Neuron (in vitro differentiated cells): Measurements from ENCODE around the gene GPR22.

Experiments
- H2AFZ ChIP-seq: one replicate; pipeline ENCODE4 v1.6.1; 2013; ENCODE audit warnings: low read depth, mild to moderate bottlenecking, inconsistent platforms, low read length, moderate library complexity
- H3K27me3 ChIP-seq: one replicate; pipeline ENCODE4 v1.6.1; 2013; ENCODE audit warnings: low read length; ENCODE audit not compliant: insufficient read depth
- H3K36me3 ChIP-seq: one replicate; pipeline ENCODE4 v1.6.1; 2013; ENCODE audit warnings: low read length; ENCODE audit not compliant: insufficient read depth
- H3K4me1 ChIP-seq: one replicate; pipeline ENCODE4 v1.6.1; 2013; ENCODE audit warnings: low read length; ENCODE audit not compliant: insufficient read depth
- H3K4me3 ChIP-seq: 2 replicates; pipeline ENCODE4 v1.5.1; 2013; ENCODE audit warnings: mild to moderate bottlenecking, low read length, moderate library complexity
- H3K9me3 ChIP-seq: one replicate; pipeline ENCODE4 v1.6.1; 2013; ENCODE audit warnings: low read length

The GPR22 gene, protein sequence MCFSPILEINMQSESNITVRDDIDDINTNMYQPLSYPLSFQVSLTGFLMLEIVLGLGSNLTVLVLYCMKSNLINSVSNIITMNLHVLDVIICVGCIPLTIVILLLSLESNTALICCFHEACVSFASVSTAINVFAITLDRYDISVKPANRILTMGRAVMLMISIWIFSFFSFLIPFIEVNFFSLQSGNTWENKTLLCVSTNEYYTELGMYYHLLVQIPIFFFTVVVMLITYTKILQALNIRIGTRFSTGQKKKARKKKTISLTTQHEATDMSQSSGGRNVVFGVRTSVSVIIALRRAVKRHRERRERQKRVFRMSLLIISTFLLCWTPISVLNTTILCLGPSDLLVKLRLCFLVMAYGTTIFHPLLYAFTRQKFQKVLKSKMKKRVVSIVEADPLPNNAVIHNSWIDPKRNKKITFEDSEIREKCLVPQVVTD

DNA sequence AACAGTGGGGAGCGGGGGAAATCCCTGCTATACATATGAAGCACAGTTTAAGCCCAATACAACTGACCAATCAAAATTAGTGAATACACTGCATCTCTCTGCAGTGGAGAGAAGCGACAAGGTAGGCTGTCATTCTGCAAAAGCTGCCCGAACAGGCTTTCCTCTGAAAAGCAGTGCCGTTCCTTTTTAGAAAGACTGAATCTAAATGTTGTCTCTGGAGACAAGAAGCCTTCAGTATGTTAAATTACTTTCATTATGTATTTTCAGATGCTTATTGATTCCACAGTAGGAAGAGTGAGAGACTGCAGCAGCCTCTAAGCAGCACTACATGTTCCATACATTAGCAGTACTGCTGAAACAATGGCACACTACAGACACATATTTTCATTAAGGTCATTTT is at the start of gene GPR22:
TSS of gene GPR22 (plus strand) at position 129 of the 400 bp plus-strand sequence. CDS start 4,004 bp downstream, outside the sequence.
- Histone ChIP-seq H3K4me1 (peaks cover 12% of the 10 kb centered on the region), H3K27me3 (no peaks in the 10 kb centered on the region), H3K36me3 (no peaks in the 10 kb centered on the region), H3K9me3 (no peaks in the 10 kb centered on the region), H2AFZ (peak within 1 kb of the TSS; percentile 88), H3K4me3 (peak within 1 kb of the TSS; percentile 48)

DNA sequence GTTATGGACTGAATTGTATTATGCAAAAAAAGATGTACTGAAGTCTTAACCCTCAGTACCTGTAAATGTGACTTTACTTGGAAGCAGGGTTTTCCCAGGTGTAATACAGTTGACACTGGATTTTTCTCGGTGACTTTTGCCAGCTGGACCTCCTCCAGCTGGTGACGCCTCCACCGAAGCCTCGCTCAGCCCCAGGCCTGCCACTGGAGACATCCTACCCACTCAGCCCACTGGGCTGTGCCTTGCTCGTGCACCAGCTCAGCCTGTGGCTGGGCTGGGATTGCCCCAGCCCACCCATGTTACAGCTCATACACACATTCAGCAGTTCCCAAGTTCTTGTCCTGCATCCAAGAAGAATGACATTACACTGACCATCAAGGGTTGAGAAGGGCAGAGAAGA is 42.4 kb upstream of the GPR22 start:
- Histone ChIP-seq H3K4me3 (no peak overlapping the region), H3K27me3 (no peaks in the 10 kb centered on the region), H3K4me1 (no peaks in the 10 kb centered on the region), H2AFZ (no peak overlapping the region), H3K36me3 (no peaks in the 10 kb centered on the region), H3K9me3 (no peaks in the 10 kb centered on the region)

DNA sequence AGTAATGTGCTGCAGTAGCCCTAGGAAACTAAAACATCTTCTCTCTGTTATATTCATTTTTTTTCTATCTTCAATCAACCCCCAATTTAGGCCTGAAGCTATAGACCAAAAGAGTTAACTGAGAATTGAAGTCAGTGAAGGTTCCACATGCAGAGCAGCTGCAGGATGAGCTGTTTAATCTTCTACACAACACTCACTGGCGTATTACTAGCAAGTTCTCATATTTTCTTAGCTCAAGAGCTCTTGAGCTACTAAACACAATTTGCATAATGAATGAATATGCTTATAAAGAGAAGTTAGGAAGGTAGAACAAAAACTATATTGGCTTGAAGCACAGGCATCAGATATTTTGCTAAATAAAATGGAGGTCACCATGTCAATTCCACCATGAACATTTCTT is 41.2 kb upstream of the GPR22 start:
- no peaks in the 10 kb centered on the region for H3K9me3 ChIP-seq
- no peaks in the 10 kb centered on the region for H3K27me3 ChIP-seq
- H3K36me3 ChIP-seq, result no peaks in the 10 kb centered on the region
- H3K4me1 ChIP-seq, result no peaks in the 10 kb centered on the region
- no peak overlapping the region for H3K4me3 ChIP-seq
- H2AFZ ChIP-seq, result no peak overlapping the region

DNA sequence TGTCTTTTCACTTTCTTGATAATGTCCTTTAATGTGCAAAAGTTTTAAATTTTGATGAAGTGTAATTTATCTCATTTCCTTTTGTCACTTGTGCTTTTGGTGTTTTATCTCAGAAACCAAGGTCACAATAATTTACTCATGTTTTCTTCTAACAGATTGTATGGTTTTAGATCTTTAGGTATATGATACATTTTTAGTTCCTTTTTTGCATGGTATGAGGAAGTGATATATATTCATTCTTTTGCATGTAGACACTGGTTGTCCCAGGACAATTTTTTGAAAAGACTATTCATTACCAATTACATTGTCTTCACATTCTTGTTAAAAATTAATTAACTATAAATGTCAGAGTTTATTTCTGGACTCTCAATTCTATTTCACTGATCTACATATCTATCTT is 39.8 kb upstream of the GPR22 start:
- Histone ChIP-seq H3K27me3 (no peaks in the 10 kb centered on the region), H3K4me1 (no peaks in the 10 kb centered on the region), H2AFZ (no peak overlapping the region), H3K4me3 (no peak overlapping the region), H3K9me3 (no peaks in the 10 kb centered on the region), H3K36me3 (no peaks in the 10 kb centered on the region)

DNA sequence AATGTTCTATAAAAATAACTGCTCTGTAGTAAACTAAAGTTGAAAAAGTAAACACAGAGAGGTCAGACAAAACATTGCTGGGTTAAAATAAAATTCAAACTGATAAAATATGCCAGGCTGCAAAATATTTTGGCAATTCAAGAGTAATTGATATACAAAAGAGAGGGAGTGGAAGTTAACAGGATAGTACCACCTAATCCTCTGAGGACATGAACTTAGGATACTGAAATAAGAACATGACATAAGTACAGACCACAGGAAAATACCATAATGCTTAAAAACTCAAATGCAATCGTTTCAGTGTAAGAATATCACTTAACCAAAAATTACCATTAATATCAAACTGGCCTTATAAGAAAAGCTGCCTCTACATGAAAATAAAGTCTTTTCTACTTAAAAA is 37.6 kb upstream of the GPR22 start:
- no peaks in the 10 kb centered on the region for H3K9me3 ChIP-seq
- H3K4me1 ChIP-seq, result no peaks in the 10 kb centered on the region
- H3K36me3 ChIP-seq, result no peaks in the 10 kb centered on the region
- no peak overlapping the region for H3K4me3 ChIP-seq
- no peaks in the 10 kb centered on the region for H3K27me3 ChIP-seq
- no peak overlapping the region for H2AFZ ChIP-seq

DNA sequence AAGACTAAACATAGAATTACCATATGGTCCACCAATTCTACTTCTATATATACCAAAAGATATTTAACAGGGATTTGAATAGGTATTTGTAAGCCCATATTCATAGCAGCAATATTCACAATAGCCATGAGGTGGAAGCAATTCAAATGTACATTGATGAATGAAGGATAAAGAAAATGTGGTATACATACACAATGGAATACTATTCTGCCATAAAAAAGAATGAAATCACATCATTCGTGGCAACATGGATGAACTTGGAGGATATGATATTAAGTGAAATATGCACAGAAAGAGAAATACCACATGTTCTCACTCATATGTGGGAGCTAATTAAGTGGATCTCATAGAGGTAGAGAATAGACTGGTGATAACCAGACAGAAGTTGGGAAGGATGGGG is 34.1 kb upstream of the GPR22 start:
- no peak overlapping the region for H3K4me3 ChIP-seq
- H3K4me1 ChIP-seq, result no peaks in the 10 kb centered on the region
- no peaks in the 10 kb centered on the region for H3K27me3 ChIP-seq
- H2AFZ ChIP-seq, result no peak overlapping the region
- H3K9me3 ChIP-seq, result no peaks in the 10 kb centered on the region
- no peaks in the 10 kb centered on the region for H3K36me3 ChIP-seq

DNA sequence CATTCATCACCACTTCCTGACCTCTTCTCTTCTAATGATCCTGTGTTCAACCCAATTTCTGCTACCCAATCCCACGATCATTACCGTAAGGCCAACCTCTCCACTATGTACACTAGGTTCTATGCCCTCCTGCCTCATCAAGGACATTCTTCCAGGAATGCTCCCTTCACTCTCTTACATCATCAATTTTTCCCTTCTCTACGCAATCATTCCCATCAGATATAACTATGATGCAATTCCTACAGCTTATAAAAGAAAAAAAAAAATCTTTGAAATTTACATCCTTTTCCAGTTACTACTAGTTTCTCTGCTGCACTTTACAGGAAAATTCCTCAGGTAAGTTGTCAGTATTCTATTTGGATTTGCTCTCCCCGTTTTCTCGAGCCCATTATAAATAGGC is 30.8 kb upstream of the GPR22 start:
- Histone ChIP-seq H3K27me3 (no peaks in the 10 kb centered on the region), H3K36me3 (no peaks in the 10 kb centered on the region), H2AFZ (no peak overlapping the region), H3K9me3 (no peaks in the 10 kb centered on the region), H3K4me3 (no peak overlapping the region), H3K4me1 (no peaks in the 10 kb centered on the region)

DNA sequence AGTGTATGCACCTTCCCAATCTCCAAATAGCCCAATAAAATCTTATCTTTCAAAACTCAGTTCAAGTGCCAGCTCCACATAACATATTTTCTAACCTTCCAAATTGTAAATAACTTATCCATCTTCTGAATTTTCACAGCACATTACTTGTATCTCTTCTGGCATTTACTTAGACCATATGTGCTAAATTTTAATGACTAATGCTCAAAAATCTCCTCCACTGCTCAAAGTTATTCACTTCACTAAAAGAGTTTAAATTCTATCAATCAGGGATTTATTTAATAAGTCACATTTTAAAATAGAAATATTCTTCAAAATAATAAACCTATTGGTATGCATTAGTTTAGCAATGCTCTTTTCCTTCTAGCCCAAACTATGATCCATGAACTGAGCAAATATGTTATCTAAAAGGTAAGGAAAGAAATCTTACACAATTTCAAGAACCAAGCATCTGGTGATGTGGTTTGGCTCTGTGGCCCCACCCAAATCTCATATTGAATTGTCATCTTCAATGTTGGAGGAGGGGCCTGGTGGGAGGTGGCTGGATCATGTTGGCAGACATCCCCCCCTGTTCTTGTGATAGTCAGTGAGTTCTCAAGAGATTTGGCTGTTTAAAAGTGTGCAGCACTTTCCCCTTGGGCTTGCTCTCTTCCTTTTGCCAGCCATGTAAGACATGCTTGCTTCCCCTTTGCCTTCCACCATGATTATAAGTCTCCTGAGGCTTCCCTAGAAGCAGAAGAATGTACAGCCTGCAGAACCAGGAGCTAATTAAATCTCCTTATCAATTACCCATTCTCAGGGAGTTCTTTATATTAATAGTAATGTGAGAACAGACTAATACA is 28.1 kb upstream of the GPR22 start:
- Histone ChIP-seq H3K4me1 (no peaks in the 10 kb centered on the region), H3K36me3 (no peaks in the 10 kb centered on the region), H3K9me3 (no peaks in the 10 kb centered on the region), H2AFZ (no peak overlapping the region), H3K4me3 (no peak overlapping the region), H3K27me3 (no peaks in the 10 kb centered on the region)

DNA sequence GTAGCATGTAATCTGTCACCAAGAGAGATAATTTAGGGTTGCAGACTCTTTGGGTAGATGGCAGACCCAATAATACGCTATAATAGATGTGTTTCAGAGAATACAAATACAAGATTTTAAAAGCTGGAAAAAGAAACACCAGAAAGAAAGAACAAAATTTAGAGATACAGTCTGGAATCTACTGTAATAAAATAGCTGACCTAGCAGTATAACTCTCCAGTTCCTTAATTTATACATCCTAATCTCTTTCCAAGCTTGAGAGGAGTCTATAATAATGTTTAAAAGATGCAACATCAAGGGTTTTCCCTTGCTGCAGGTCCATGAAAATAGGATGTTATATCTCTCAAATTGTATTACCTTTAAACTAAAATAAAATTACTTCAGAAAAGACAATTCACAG is 27.2 kb upstream of the GPR22 start:
- no peak overlapping the region for H3K4me3 ChIP-seq
- H3K27me3 ChIP-seq, result no peaks in the 10 kb centered on the region
- H3K4me1 ChIP-seq, result no peaks in the 10 kb centered on the region
- H3K36me3 ChIP-seq, result no peaks in the 10 kb centered on the region
- H2AFZ ChIP-seq, result no peak overlapping the region
- no peaks in the 10 kb centered on the region for H3K9me3 ChIP-seq

DNA sequence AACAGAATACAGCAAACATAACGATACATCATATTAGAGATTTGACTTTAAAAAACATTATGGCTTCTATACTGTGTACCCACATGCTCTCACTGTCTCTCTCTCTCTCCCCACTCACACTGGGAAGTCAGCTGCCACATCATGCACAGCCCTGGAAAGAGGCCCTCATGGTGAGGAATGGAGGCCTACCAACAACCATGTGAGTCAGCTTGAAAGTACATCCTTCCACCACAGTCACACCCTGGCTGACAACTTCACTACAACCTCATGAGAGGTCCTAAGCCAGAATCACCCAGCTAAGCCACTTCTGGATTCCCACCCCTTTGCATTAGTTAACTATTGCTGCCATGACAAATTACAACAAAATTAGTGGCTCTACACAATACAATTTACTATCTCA is 23.3 kb upstream of the GPR22 start:
- Histone ChIP-seq H3K36me3 (no peaks in the 10 kb centered on the region), H2AFZ (no peak overlapping the region), H3K27me3 (no peaks in the 10 kb centered on the region), H3K4me1 (no peaks in the 10 kb centered on the region), H3K4me3 (no peak overlapping the region), H3K9me3 (no peaks in the 10 kb centered on the region)

DNA sequence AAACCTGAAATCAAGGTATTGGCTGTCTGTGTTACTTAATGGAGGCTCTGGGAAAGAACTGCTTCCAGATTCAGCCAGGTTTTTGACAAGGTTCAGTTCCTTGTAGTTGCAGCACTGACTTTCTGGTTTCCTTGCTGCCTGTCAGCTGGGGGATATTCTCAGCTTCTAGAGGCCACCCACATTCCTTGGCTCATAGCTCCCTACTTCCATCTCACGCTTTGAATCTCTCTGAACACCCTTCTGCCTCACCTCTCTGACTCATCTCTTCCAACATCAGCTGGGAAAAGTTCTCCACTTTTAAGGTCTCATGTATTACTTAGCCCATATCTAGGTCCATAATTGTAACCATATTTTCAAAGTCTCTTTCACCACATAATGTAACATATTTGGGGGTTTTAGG is 22.9 kb upstream of the GPR22 start:
- Histone ChIP-seq H2AFZ (no peak overlapping the region), H3K36me3 (no peaks in the 10 kb centered on the region), H3K27me3 (no peaks in the 10 kb centered on the region), H3K4me1 (no peaks in the 10 kb centered on the region), H3K4me3 (no peak overlapping the region), H3K9me3 (no peaks in the 10 kb centered on the region)

DNA sequence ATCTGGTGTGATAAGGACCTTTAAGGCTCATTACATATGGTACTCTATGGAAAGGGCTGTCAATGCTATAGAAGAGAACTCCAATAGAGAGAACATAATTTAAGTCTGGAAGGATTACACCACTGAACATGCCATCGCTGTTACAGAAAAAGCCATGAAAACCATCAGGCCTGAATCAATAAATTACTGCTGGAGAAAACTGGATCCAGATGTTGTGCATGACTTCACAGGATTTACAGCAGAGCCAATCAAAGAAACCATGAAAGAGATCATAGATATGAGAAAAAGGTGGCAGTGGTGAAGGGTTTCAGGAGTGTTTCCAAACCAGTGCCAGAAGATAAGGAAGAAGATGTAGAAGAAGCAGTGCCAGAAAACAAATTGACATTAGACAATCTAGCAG is 18.9 kb upstream of the GPR22 start:
- H3K27me3 ChIP-seq, result no peaks in the 10 kb centered on the region
- no peaks in the 10 kb centered on the region for H3K9me3 ChIP-seq
- no peak overlapping the region for H2AFZ ChIP-seq
- no peaks in the 10 kb centered on the region for H3K4me1 ChIP-seq
- H3K4me3 ChIP-seq, result no peak overlapping the region
- no peaks in the 10 kb centered on the region for H3K36me3 ChIP-seq

DNA sequence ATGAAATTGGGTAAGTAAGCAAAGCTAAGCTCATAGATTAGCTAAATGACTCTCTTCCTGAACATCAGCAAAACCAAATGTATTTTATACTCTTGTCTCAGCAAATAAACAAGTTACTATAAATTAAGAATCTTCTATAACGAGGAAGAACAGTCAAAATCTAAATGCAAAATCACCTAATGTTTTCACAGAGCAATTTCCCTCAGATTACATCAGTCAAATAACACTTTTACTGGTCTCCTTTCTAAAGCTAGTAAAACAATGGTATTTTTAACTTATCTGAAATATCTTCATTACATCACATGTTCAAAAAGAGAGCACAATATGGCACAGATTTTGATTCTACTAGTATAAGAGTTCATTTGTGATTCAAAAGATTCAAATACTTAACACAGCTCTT is 16.5 kb upstream of the GPR22 start:
- H3K36me3 ChIP-seq, result no peaks in the 10 kb centered on the region
- H3K4me3 ChIP-seq, result no peak overlapping the region
- no peaks in the 10 kb centered on the region for H3K4me1 ChIP-seq
- H3K9me3 ChIP-seq, result peaks cover under 1% of the 10 kb centered on the region
- no peak overlapping the region for H2AFZ ChIP-seq
- H3K27me3 ChIP-seq, result no peaks in the 10 kb centered on the region
